Mesenchymal stem cell (in vitro differentiated cells and primary cell): ENCODE results near the gene TNFSF9.

Source experiments
- DNase-seq: peaks from one replicate; pipeline ENCODE4 v3.0.0-alpha.2; 2013
- H2AFZ ChIP-seq: one replicate; pipeline ENCODE4 v1.6.1; 2013; ENCODE audit warnings: low read depth, mild to moderate bottlenecking, control low read depth, inconsistent platforms, low read length, moderate library complexity
- H2AK5ac ChIP-seq: 2 replicates; pipeline ENCODE4 v1.6.1; 2013; ENCODE audit warnings: low read length, moderate library complexity, mild to moderate bottlenecking, inconsistent platforms; ENCODE audit not compliant: severe bottlenecking
- H2BK120ac ChIP-seq: one replicate; pipeline ENCODE4 v1.6.1; 2013; ENCODE audit warnings: low read depth, mild to moderate bottlenecking, inconsistent platforms, low read length, moderate library complexity
- H2BK12ac ChIP-seq, 2 experiments: one replicate each; pipeline ENCODE4 v1.6.1; 2013; ENCODE audit warnings: inconsistent platforms in 2 of 2, low read length in 2 of 2, mild to moderate bottlenecking in 2 of 2, moderate library complexity in 2 of 2, control low read depth in 1 of 2
- H2BK15ac ChIP-seq: one replicate; pipeline ENCODE4 v1.6.1; 2013; ENCODE audit warnings: mild to moderate bottlenecking, low read depth, inconsistent platforms; ENCODE audit not compliant: poor library complexity, severe bottlenecking
- H2BK5ac ChIP-seq: 2 replicates; pipeline ENCODE4 v1.6.1; 2013; ENCODE audit warnings: low read depth, mild to moderate bottlenecking, low read length, control low read depth, inconsistent platforms; ENCODE audit not compliant: poor library complexity, severe bottlenecking
- H3K14ac ChIP-seq, 2 experiments: one replicate each; pipeline ENCODE4 v1.6.1; 2013; ENCODE audit warnings: inconsistent platforms in 2 of 2, low read length in 2 of 2, control low read depth in 1 of 2, mild to moderate bottlenecking in 1 of 2, moderate library complexity in 1 of 2
- H3K18ac ChIP-seq, 2 experiments: one replicate each; pipeline ENCODE4 v1.6.1; 2013; ENCODE audit warnings: inconsistent platforms in 2 of 2, low read length in 2 of 2, control low read depth in 1 of 2, low read depth in 1 of 2, mild to moderate bottlenecking in 1 of 2
- H3K23ac ChIP-seq, 2 experiments: one replicate each; pipeline ENCODE4 v1.6.1; 2013; ENCODE audit warnings: inconsistent platforms in 2 of 2, low read length in 2 of 2, mild to moderate bottlenecking in 2 of 2, moderate library complexity in 2 of 2, control low read depth in 1 of 2
- H3K27ac ChIP-seq: 2 replicates; pipeline ENCODE4 v1.5.1; 2013; ENCODE audit warnings: mild to moderate bottlenecking, moderate library complexity, low read length, control low read depth, inconsistent platforms; ENCODE audit not compliant: poor library complexity, severe bottlenecking
- H3K27me3 ChIP-seq, 2 experiments: 2 replicates each; pipeline versions ENCODE4 v1.6.1 to v1.7.0; 2013; ENCODE audit warnings: low read length in 2 of 2, mild to moderate bottlenecking in 2 of 2, moderate library complexity in 2 of 2, control low read depth in 1 of 2, inconsistent platforms in 1 of 2; ENCODE audit not compliant: control insufficient read depth in 1 of 2, insufficient read depth in 1 of 2
- H3K36me3 ChIP-seq, 2 experiments: 2 replicates each; pipeline versions ENCODE4 v1.6.1 to v1.7.0; 2013; ENCODE audit warnings: low read length in 2 of 2, control low read depth in 1 of 2, inconsistent platforms in 1 of 2, low read depth in 1 of 2, mild to moderate bottlenecking in 1 of 2; ENCODE audit not compliant: insufficient read depth in 2 of 2, control insufficient read depth in 1 of 2
- H3K4ac ChIP-seq, 2 experiments: one replicate each; pipeline ENCODE4 v1.6.1; 2013; ENCODE audit warnings: inconsistent platforms in 2 of 2, low read length in 2 of 2, mild to moderate bottlenecking in 2 of 2, moderate library complexity in 2 of 2, control low read depth in 1 of 2, low read depth in 1 of 2
- H3K4me1 ChIP-seq: 2 replicates; pipeline ENCODE4 v1.6.1; 2013; ENCODE audit warnings: low read depth, low read length, control low read depth; ENCODE audit not compliant: control insufficient read depth, insufficient read depth
- H3K4me2 ChIP-seq: 2 replicates; pipeline ENCODE4 v1.6.1; 2013; ENCODE audit warnings: low read length, mild to moderate bottlenecking, inconsistent platforms; ENCODE audit not compliant: poor library complexity, severe bottlenecking
- H3K4me3 ChIP-seq, 2 experiments: 2 replicates each; pipeline versions ENCODE4 v1.5.1 to v1.7.0; 2013; ENCODE audit warnings: low read length in 2 of 2, mild to moderate bottlenecking in 2 of 2, control low read depth in 1 of 2, low read depth in 1 of 2; ENCODE audit not compliant: insufficient read depth in 1 of 2
- H3K79me1 ChIP-seq: replicated peaks from 2 replicates; pipeline ENCODE4 v1.6.1; 2013; ENCODE audit warnings: mild to moderate bottlenecking, control low read depth, low read length, inconsistent platforms; ENCODE audit not compliant: poor library complexity, severe bottlenecking
- H3K9ac ChIP-seq: 2 replicates; pipeline ENCODE4 v1.7.0; 2013; ENCODE audit warnings: mild to moderate bottlenecking, low read length, moderate library complexity
- H3K9me3 ChIP-seq: 2 replicates; pipeline ENCODE4 v1.7.0; 2013; ENCODE audit warnings: mild to moderate bottlenecking, low read length; ENCODE audit not compliant: control insufficient read depth
- H4K8ac ChIP-seq: one replicate; pipeline ENCODE4 v1.6.1; 2013; ENCODE audit warnings: inconsistent platforms, mild to moderate bottlenecking, low read length, moderate library complexity
- H4K91ac ChIP-seq: one replicate; pipeline ENCODE4 v1.6.1; 2013; ENCODE audit warnings: mild to moderate bottlenecking, low read length, inconsistent platforms
- WGBS: methylation state at CpG from one replicate; pipeline ENCODE4 v1.1.7; 2013; ENCODE audit warnings: mixed read lengths; 5-methylcytosine and 5-hydroxymethylcytosine counted together

TNFSF9 gene

GRCh38 chr19:6531956-6532243, 1.1 kb downstream of the TNFSF9 start:
- Histone ChIP-seq H4K91ac (no peak overlapping the region), H3K79me1 (peaks cover 3% of the 10 kb centered on the region), H2AK5ac (no peak overlapping the region), H2AFZ (no peak overlapping the region), H3K4me3 (peak overlapping the region; percentile 67 to 84), H3K4me2 (peak overlapping the region; percentile 62), H2BK12ac (no peak overlapping the region), H2BK5ac (no peak overlapping the region), H3K4ac (no peak overlapping the region), H3K36me3 (peaks cover 11 to 16% of the 10 kb centered on the region in 2 experiments), H3K9me3 (no peaks in the 10 kb centered on the region), H2BK15ac (no peak overlapping the region), H3K27me3 (peaks cover 9 to 16% of the 10 kb centered on the region in 2 experiments), H3K9ac (peak overlapping the region; percentile 92), H4K8ac (no peak overlapping the region), H2BK120ac (no peak overlapping the region), H3K27ac (no peak overlapping the region), H3K14ac (no peak overlapping the region), H3K23ac (no peak overlapping the region), H3K18ac (no peak overlapping the region), H3K4me1 (peaks cover 31% of the 10 kb centered on the region)
- 40% methylated on average over 5 of the region's 5 CpGs for WGBS
- DNase-seq, result no peak

GRCh38 chr19:6532244-6532999, 1.6 kb downstream of the TNFSF9 start:
- H2AFZ ChIP-seq, result no peak overlapping the region
- H4K8ac ChIP-seq, result no peak overlapping the region
- H3K4me1 ChIP-seq, result peaks cover 31% of the 10 kb centered on the region
- H2BK15ac ChIP-seq, result no peak overlapping the region
- no peaks in the 10 kb centered on the region for H3K9me3 ChIP-seq
- H3K4ac ChIP-seq, result no peak overlapping the region
- peaks cover 3% of the 10 kb centered on the region for H3K79me1 ChIP-seq
- peaks cover 11 to 17% of the 10 kb centered on the region in 2 experiments for H3K36me3 ChIP-seq
- H2BK12ac ChIP-seq, result no peak overlapping the region
- 23% methylated on average over 31 of the region's 31 CpGs for WGBS
- no peak overlapping the region for H2BK5ac ChIP-seq
- H3K4me3 ChIP-seq, result peak overlapping the region; percentile 8 to 84
- H3K4me2 ChIP-seq, result peak overlapping the region; percentile 62
- H2BK120ac ChIP-seq, result no peak overlapping the region
- H3K14ac ChIP-seq, result no peak overlapping the region
- no peak overlapping the region for H4K91ac ChIP-seq
- H3K23ac ChIP-seq, result no peak overlapping the region
- no peak for DNase-seq
- H3K27me3 ChIP-seq, result peaks cover 9 to 16% of the 10 kb centered on the region in 2 experiments
- no peak overlapping the region for H3K27ac ChIP-seq
- H2AK5ac ChIP-seq, result no peak overlapping the region
- H3K18ac ChIP-seq, result no peak overlapping the region
- peak overlapping the region; percentile 92 for H3K9ac ChIP-seq

GRCh38 chr19:6533000-6533328, 2.1 kb downstream of the TNFSF9 start:
- Histone ChIP-seq H3K4ac (no peak overlapping the region), H2BK12ac (no peak overlapping the region), H2BK15ac (no peak overlapping the region), H4K8ac (no peak overlapping the region), H3K79me1 (peaks cover 3% of the 10 kb centered on the region), H3K4me2 (no peak overlapping the region), H3K23ac (no peak overlapping the region), H3K27ac (no peak overlapping the region), H3K4me3 (peak overlapping the region in 1 of 2 experiments; percentile 84), H2BK120ac (no peak overlapping the region), H3K9ac (no peak overlapping the region), H3K18ac (no peak overlapping the region), H4K91ac (no peak overlapping the region), H3K27me3 (peaks cover 9 to 16% of the 10 kb centered on the region in 2 experiments), H3K36me3 (peaks cover 11 to 17% of the 10 kb centered on the region in 2 experiments), H2BK5ac (no peak overlapping the region), H2AK5ac (no peak overlapping the region), H3K9me3 (no peaks in the 10 kb centered on the region), H2AFZ (no peak overlapping the region), H3K4me1 (peaks cover 31% of the 10 kb centered on the region), H3K14ac (no peak overlapping the region)
- no peak for DNase-seq
- 25% methylated on average over 3 of the region's 3 CpGs for WGBS

GRCh38 chr19:6533746-6534418, 3.1 kb downstream of the TNFSF9 start:
- Histone ChIP-seq H4K8ac (no peak overlapping the region), H2BK12ac (no peak overlapping the region), H2BK15ac (no peak overlapping the region), H3K4ac (no peak overlapping the region), H3K18ac (no peak overlapping the region), H3K23ac (no peak overlapping the region), H2BK5ac (no peak overlapping the region), H3K36me3 (peaks cover 11 to 17% of the 10 kb centered on the region in 2 experiments), H4K91ac (no peak overlapping the region), H3K79me1 (peaks cover 3% of the 10 kb centered on the region), H3K9me3 (no peaks in the 10 kb centered on the region), H2AFZ (no peak overlapping the region), H3K27ac (no peak overlapping the region), H2BK120ac (no peak overlapping the region), H2AK5ac (no peak overlapping the region), H3K9ac (no peak overlapping the region), H3K4me3 (no peak overlapping the region), H3K4me1 (peaks cover 25% of the 10 kb centered on the region), H3K4me2 (no peak overlapping the region), H3K27me3 (peaks cover 9 to 16% of the 10 kb centered on the region in 2 experiments), H3K14ac (no peak overlapping the region)
- DNase-seq, result no peak
- WGBS, result 33% methylated on average over 10 of the region's 11 CpGs
